Activated CD8-positive, alpha-beta memory T cell treated with anti-CD3 and anti-CD28 coated beads for 48 hours (primary cell): ENCODE measurements around the gene PYY.
"Not testable (repeated sequence)": the region's sequence is repeated elsewhere in the genome, so short reads cannot be mapped to it uniquely, and the experiment has no call there.

ENCODE experiments used
- DNase-seq, 3 experiments: peaks; one replicate each; pipeline ENCODE4 v3.0.0-alpha.2; 2020; ENCODE audit warnings: low read depth in 2 of 3, low spot score in 2 of 3

PYY gene

DNA sequence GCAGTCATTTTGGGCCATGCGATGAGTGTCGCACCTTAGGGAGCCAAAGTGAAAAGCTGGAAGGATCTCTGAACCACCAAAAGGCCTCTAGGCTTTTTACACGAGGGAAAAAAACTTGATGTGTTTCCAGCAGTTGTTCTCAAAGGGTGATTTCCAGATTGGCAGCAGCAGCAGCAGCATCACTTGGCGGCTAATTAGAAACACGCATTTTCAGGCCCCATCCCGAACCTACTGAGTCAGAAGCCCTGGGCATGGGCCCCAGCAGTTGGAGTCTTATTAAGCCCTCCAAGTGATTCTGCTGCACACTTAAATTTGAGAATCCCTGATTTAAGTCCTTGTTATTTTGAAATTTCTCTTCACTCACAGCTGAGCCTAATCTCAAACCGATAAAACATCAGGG lies 25.3 kb upstream of the PYY start:
- DNase-seq, result no peak

DNA sequence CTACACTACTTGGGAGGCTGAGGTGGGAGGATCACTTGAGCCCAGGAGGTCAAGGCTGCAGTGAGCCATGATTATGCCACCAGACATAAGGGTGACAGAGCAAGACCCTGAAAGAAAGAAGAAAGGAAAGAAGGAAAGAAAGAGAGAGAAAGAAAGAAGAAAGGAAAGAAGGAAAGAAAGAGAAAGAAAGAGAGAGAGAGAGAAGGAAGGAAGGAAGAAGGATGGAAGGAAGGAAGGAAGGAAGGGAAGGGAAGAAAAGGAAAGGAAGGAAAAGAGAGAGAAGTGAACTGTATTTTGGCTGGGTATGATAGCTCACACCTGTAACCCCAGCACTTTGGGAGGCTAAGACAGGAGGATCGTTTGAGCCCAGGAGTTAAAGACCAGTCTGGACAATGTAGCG lies 24.3 kb upstream of the PYY start:
- no peak for DNase-seq

DNA sequence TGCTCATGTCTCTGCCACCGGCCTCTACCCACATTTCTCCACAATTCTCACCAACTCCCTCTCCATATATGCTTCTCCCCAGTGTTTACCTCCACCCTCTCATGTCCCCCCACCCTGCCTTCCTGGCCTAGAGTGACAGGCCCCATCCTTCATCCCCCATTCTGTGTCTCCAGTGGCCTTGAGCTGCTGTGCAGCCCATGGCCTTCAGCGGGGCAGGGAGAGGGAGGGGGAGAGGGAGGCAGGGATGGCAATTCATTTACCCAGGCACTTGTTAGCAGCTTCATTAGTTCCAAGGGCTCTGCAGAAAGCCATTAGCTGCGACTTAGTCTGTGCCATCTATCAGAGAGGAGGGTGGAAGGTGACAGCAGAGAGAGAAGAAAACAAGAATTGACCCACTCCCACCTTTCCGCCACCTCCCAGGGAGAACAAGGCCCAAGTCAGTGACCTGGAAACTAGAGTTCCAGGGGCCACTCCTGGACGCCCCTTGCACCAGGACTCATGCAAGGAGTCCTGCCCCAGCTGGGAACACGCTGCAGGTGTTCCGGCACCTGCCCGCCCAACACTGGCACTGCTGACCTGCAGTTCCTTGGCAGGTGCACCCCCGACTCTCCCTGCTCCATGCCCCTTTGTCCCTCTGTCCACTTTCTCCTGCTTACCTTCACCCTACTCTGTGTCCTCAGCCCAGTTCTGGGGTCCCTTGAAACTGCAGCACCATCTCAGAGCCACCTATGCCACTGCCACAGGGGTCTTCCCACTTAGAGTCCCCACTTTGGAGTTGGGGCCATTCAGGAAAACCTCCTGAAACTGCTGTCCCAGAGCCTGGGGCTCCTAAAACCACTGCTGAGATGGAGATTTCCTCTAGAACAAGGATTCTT lies 23.5 kb upstream of the PYY start:
- no peak for DNase-seq

DNA sequence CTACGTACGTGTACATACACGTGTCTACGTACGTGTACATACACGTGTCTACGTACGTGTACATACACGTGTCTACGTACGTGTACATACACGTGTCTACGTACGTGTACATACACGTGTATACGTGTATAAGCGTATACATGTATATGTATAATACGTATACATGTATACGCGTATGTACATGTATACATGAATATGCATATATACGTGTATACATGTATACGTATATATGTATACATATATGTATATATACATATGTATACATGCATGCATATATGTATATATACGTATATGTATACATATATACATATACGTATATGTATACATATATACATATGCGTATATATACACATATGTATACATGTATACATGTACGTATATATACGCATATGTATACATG lies 22.2 kb upstream of the PYY start:
- no peak for DNase-seq

DNA sequence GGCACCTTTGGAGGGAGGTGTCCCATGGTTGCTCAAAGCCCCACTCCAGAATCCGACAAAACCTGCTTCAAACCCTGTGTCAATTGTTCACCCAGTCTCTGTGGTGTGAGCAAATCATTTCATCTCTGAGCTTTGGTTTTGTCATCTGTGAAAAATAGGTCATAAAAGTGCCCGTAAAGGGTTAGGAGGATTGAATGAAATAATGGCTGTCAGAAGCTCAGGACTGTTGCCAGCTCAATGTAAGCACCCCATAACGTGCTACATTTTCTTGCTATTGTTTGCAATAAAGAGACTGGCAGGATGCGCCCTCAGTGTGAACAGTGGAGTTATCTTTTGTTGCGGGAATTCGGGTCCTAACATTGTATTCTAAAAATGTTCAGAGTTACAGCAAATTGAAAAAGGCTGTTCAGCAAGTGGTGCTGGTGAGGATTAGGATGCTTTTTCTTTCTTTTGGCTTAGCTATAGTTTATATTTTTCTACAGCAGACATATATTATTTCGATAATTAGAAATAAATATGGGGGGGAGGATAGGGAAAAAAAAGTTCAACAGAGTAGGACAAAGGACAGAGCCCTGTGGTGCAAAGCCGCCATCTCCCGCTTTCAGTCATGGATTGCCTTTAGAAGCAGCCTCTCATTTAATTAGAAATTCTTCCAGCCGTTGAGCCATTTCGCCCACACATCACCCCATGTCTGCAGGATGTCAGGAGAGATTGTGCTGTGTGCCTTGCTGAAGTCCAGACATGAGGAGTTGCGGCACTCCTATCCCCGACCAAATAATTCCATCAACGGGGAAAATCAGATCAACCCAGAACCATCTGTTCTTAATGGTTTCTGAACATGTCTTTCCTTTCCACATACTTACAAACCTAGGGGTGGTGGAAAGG lies 20.9 kb upstream of the PYY start:
- no peak for DNase-seq

GRCh38 chr17:43972444-43973212 lies 18.9 kb upstream of the PYY start:
- not testable (repeated sequence) for DNase-seq

DNA sequence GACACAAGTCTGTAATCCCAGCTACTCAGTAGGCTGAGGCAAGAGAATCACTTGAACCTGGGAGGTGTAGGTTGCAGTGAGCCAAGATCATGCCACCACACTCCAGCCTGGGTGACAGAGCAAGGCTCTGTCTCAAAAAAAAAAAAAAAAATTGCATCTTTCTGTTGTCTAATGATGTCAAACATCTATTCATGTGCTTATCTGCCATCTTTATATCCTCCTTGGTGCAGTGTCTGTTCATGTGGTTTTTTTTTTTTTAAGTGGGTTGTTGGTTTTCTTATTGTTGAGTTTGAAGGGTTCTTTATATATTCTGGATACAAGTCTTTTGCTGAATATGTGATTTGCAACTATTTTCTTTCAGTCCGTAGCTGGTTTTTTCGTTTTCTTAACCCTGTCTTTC lies 17.7 kb upstream of the PYY start:
- not testable (repeated sequence) for DNase-seq

DNA sequence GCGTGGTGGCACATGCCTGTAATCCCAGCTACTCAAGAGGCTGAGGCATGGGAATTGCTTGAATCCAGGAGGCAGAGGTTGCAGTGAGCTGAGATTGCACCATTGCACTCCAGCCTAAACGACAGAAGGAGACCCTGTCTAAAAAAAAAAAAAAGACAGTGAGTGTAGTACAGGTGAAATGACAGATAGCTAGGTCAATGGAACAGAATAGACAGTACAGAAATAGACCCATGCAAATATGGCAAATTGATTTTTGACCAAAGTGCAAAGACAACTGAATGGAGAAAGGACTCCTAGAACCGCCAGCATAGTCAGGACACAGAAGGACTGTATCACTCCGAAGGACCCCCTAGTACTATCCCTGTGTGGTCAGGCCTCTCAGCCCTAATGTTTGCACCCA lies 16.6 kb upstream of the PYY start:
- no peak for DNase-seq

- no peak for DNase-seq
Measured at GRCh38 chr17:43967251-43967875, 13.6 kb upstream of the PYY start.

DNA sequence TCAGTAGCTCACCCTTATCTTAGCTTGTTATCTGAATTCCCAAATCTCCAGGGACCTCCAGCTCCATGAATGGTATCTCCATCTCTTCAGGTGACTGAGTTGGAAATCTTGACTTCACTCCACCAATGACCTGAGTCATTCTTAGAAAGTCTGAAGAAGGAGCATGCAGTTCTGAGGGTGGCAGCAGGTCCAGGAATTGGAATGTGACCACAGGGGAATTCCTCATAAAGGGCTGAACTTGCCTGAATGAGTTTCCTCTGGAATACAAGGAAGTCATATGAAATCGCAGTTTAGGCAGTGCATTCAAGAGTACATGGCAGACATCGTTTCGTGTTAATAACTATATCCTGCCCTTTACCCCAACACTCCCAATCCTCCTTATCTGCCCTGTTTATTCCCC lies 12.5 kb upstream of the PYY start:
- no peak for DNase-seq

- no peak for DNase-seq
Measured at GRCh38 chr17:43962479-43962878, 8.7 kb upstream of the PYY start.

DNA sequence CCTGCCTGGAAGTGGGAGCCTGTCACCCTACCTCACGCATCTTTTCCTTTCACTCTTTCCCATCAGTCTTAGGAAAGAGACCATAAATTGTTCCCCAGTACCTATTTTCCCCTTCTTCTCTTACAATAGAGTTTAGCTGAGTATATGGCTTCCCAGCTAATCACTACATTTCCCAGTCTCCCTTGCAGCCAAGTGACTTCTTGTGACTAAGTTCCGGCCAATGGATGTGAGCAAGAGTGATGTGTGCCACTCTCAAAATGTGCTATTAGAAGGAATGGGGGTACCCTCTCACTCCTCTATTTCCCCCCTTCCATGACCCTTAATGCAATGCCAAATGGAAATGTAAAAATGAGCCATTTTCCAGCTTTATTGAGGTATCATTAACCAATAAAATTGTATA lies 8.2 kb upstream of the PYY start:
- DNase-seq, result no peak

DNA sequence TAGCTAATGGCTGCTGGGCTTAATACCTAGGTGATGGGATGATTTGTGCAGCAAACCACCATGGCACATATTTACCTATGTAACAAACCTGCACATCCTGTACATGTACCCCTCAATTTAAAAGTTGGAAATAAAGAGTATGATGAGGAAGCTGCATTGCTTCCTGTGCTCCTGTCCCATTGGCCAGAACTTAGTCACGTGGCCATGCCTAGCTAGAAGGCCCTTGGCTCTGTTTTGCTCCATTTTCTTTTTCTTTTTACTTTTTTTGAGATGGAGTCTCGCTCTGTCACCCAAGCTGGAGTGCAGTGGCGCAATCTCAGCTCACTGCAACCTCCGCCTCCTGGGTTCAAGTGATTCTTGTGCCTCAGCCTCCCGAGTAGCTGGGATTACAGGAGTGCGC lies 7.6 kb upstream of the PYY start:
- not testable (repeated sequence) for DNase-seq

- DNase-seq, result no peak
Measured at GRCh38 chr17:43958748-43959352, 5.1 kb upstream of the PYY start.

DNA sequence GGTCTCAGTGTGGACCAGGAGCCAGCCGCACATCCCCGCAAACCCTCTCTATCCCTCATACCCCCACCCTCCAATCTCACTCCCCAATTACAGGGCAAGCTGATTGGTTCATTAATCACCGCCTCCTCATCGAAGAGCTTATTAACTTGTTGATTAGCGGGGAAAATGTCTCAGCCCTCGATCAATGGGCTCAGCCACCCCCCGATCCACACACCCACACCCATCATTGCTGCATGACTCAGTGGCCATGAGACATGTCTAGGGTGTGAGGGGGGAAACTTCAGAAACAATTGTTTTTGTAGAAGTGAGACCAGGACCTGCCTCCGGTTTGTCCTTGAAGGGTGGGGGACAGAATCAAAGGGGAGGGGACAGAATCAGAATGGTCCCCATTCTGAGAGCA lies 2.5 kb upstream of the PYY start:
- DNase-seq, result no peak

GRCh38 chr17:43952724-43953666 lies 745 bp downstream of the PYY start:
- DNase-seq, result no peak

GRCh38 chr17:43952351-43952723 lies 1.4 kb downstream of the PYY start:
- no peak for DNase-seq

DNA sequence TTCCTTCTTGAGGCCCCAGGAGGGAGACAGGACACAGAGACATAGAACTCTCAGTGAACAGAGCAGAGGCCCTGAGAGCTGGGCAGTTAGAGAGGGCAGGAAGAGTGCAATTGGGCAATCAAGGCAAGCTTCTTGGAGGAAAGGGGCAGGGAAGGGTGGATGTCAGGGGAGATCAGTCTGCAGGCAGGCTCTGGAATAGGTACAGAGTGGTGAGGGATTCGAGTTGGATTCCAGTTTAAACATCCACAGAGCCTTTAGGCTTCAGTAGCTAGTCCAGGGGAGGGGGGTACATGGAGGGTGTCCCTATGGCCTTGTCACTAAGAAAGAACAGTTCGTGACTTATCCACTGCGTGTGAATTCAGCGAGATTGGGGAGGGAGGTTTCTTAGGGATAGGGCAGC lies 2.0 kb downstream of the PYY start:
- DNase-seq, result no peak

DNA sequence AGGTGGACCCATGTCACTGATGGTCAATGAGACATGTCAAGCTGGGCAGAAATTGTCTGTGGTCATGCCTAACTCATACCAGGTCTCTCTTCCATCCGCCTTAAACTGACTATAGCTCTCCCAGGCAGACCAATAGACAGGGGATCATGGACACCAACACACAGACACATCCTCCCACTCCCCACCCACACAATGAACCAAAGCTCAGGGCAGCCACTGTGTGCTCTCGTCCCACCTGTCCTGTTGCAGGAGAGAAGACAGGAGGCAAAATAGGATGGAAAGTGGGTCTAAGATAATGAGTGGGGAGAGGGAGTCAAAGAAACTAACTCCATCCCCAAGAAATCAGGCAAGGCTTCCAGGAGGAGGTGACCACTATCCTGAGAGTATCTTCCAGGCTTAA lies 3.2 kb downstream of the PYY start:
- no peak for DNase-seq

- no peak for DNase-seq
Measured at GRCh38 chr17:43949781-43950180, 4.0 kb downstream of the PYY start.
